Activated naive CD8-positive, alpha-beta T cell treated with anti-CD3 and anti-CD28 coated beads for 36 hours (primary cell): ENCODE data around the gene TGM1. TPM values are rescaled to one million over a fixed set of nuclear protein-coding genes. Genes with fewer than 3 reads are reported as not detected.

Experiments
- DNase-seq: peaks from one replicate; pipeline ENCODE4 v3.0.0; 2021
- H3K27ac Mint-ChIP-seq: one replicate; pipeline ENCODE4 v1.8.0; 2022; ENCODE audit warnings: mild to moderate bottlenecking, moderate library complexity, mixed read lengths
- H3K27me3 Mint-ChIP-seq: one replicate; pipeline ENCODE4 v1.8.0; 2022; ENCODE audit warnings: mild to moderate bottlenecking, mixed read lengths
- H3K36me3 Mint-ChIP-seq: one replicate; pipeline ENCODE4 v1.8.0; 2021; ENCODE audit warnings: mild to moderate bottlenecking, mixed read lengths
- H3K4me1 Mint-ChIP-seq: one replicate; pipeline ENCODE4 v1.8.0; 2021; ENCODE audit warnings: mixed read lengths
- H3K4me3 Mint-ChIP-seq: one replicate; pipeline ENCODE4 v1.8.0; 2022; ENCODE audit warnings: mild to moderate bottlenecking, moderate library complexity, mixed read lengths
- H3K9me3 Mint-ChIP-seq: one replicate; pipeline ENCODE4 v1.8.0; 2022; ENCODE audit warnings: mixed read lengths
- total RNA-seq, 2 experiments: library from RNA; stranded (reverse); gene quantifications; one replicate each; pipeline ENCODE4 v1.2.3, GENCODE V29; 2021

TGM1 gene
- total RNA-seq, 2 experiments from 2014 or later: 2.6 to 3.3 TPM

- Mint-ChIP-seq H3K27ac (peak overlapping the region; percentile 76), H3K36me3 (peaks cover 41% of the 10 kb centered on the region), H3K27me3 (no peaks in the 10 kb centered on the region), H3K9me3 (no peaks in the 10 kb centered on the region), H3K4me1 (peaks cover 63% of the 10 kb centered on the region), H3K4me3 (no peak overlapping the region)
- no peak for DNase-seq
Measured at GRCh38 chr14:24238527-24239037, 24.4 kb downstream of the TGM1 start.

GRCh38 chr14:24238123-24238522 is 24.9 kb downstream of the TGM1 start:
- Mint-ChIP-seq H3K9me3 (no peaks in the 10 kb centered on the region), H3K36me3 (peaks cover 41% of the 10 kb centered on the region), H3K4me1 (peaks cover 63% of the 10 kb centered on the region), H3K4me3 (no peak overlapping the region), H3K27me3 (no peaks in the 10 kb centered on the region), H3K27ac (peak overlapping the region; percentile 76)
- DNase-seq: no peak

GRCh38 chr14:24237463-24237955 is 25.5 kb downstream of the TGM1 start:
- Mint-ChIP-seq H3K9me3 (no peaks in the 10 kb centered on the region), H3K36me3 (peaks cover 41% of the 10 kb centered on the region), H3K4me1 (peaks cover 58% of the 10 kb centered on the region), H3K27ac (peak overlapping the region; percentile 76), H3K4me3 (no peak overlapping the region), H3K27me3 (no peaks in the 10 kb centered on the region)
- no peak for DNase-seq

GRCh38 chr14:24236689-24237462 is 26.1 kb downstream of the TGM1 start:
- no peaks in the 10 kb centered on the region for H3K27me3 Mint-ChIP-seq
- H3K27ac Mint-ChIP-seq: no peak overlapping the region
- DNase-seq: no peak
- peaks cover 58% of the 10 kb centered on the region for H3K4me1 Mint-ChIP-seq
- H3K36me3 Mint-ChIP-seq: peaks cover 41% of the 10 kb centered on the region
- H3K4me3 Mint-ChIP-seq: no peak overlapping the region
- no peaks in the 10 kb centered on the region for H3K9me3 Mint-ChIP-seq

GRCh38 chr14:24235804-24236688 is 26.9 kb downstream of the TGM1 start:
- Mint-ChIP-seq H3K4me1 (peaks cover 59% of the 10 kb centered on the region), H3K27me3 (no peaks in the 10 kb centered on the region), H3K36me3 (peaks cover 39% of the 10 kb centered on the region), H3K4me3 (no peak overlapping the region), H3K27ac (peak overlapping the region; percentile 50), H3K9me3 (no peaks in the 10 kb centered on the region)
- DNase-seq: no peak

- Mint-ChIP-seq H3K36me3 (peaks cover 32% of the 10 kb centered on the region), H3K9me3 (no peaks in the 10 kb centered on the region), H3K27me3 (no peaks in the 10 kb centered on the region), H3K4me1 (peaks cover 46% of the 10 kb centered on the region), H3K4me3 (peak overlapping the region; percentile 26), H3K27ac (peak overlapping the region; percentile 54)
- no peak for DNase-seq
Measured at GRCh38 chr14:24234095-24235005, 28.6 kb downstream of the TGM1 start.

GRCh38 chr14:24233538-24233866 is 29.5 kb downstream of the TGM1 start:
- H3K9me3 Mint-ChIP-seq: no peaks in the 10 kb centered on the region
- peak overlapping the region; percentile 95 for H3K4me3 Mint-ChIP-seq
- H3K27me3 Mint-ChIP-seq: no peaks in the 10 kb centered on the region
- DNase-seq: peak; percentile 18
- peaks cover 41% of the 10 kb centered on the region for H3K4me1 Mint-ChIP-seq
- H3K27ac Mint-ChIP-seq: peak overlapping the region; percentile 93
- H3K36me3 Mint-ChIP-seq: peaks cover 29% of the 10 kb centered on the region

GRCh38 chr14:24232645-24233537 is 30.1 kb downstream of the TGM1 start, which contains the start of gene GMPR2:
TSS of gene GMPR2 (plus strand) at chr14:24232929. CDS start at chr14:24233254, 325 bp downstream.
- peaks cover 36% of the 10 kb centered on the region for H3K4me1 Mint-ChIP-seq
- no peaks in the 10 kb centered on the region for H3K9me3 Mint-ChIP-seq
- H3K36me3 Mint-ChIP-seq: peaks cover 24% of the 10 kb centered on the region
- no peaks in the 10 kb centered on the region for H3K27me3 Mint-ChIP-seq
- peak within 1 kb of the TSS; percentile 95 for H3K4me3 Mint-ChIP-seq
- no peak for DNase-seq
- H3K27ac Mint-ChIP-seq: peak within 1 kb of the TSS; percentile 93

GRCh38 chr14:24232121-24232644 is 30.8 kb downstream of the TGM1 start, which contains the start of gene NEDD8:
TSS of gene NEDD8 (minus strand) at chr14:24232367. CDS start at chr14:24232267, 100 bp downstream.
- no peaks in the 10 kb centered on the region for H3K9me3 Mint-ChIP-seq
- peaks cover 35% of the 10 kb centered on the region for H3K4me1 Mint-ChIP-seq
- H3K27me3 Mint-ChIP-seq: no peaks in the 10 kb centered on the region
- peak; percentile 90 for DNase-seq
- H3K27ac Mint-ChIP-seq: peak within 1 kb of the TSS; percentile 93
- peak within 1 kb of the TSS; percentile 95 for H3K4me3 Mint-ChIP-seq
- H3K36me3 Mint-ChIP-seq: peaks cover 21% of the 10 kb centered on the region

GRCh38 chr14:24231263-24232120 is 31.5 kb downstream of the TGM1 start:
- Mint-ChIP-seq H3K9me3 (no peaks in the 10 kb centered on the region), H3K27me3 (no peaks in the 10 kb centered on the region), H3K4me1 (peaks cover 41% of the 10 kb centered on the region), H3K27ac (peak overlapping the region; percentile 93), H3K4me3 (peak overlapping the region; percentile 95), H3K36me3 (peaks cover 19% of the 10 kb centered on the region)
- DNase-seq: peak; percentile 22

GRCh38 chr14:24228902-24229301 is 34.1 kb downstream of the TGM1 start:
- Mint-ChIP-seq H3K27me3 (no peaks in the 10 kb centered on the region), H3K4me3 (no peak overlapping the region), H3K27ac (no peak overlapping the region), H3K9me3 (no peaks in the 10 kb centered on the region), H3K4me1 (peaks cover 30% of the 10 kb centered on the region), H3K36me3 (peaks cover 9% of the 10 kb centered on the region)
- no peak for DNase-seq

GRCh38 chr14:24226473-24226872 is 36.5 kb downstream of the TGM1 start:
- Mint-ChIP-seq H3K9me3 (no peaks in the 10 kb centered on the region), H3K36me3 (peaks cover 9% of the 10 kb centered on the region), H3K27me3 (no peaks in the 10 kb centered on the region), H3K27ac (no peak overlapping the region), H3K4me1 (peaks cover 25% of the 10 kb centered on the region), H3K4me3 (no peak overlapping the region)
- no peak for DNase-seq
